HG02623 (cell line): ENCODE measurements around the gene CSDE1.
"Not testable (repeated sequence)": the region's sequence is repeated elsewhere in the genome, so short reads cannot be mapped to it uniquely, and the experiment has no call there.

Experiments
- ATAC-seq: cut with Tn5 transposase; IDR thresholded peaks from one replicate; pipeline ENCODE4 v1.9.1; 2021; ENCODE audit warnings: moderate library complexity; ENCODE audit not compliant: unreplicated experiment

The CSDE1 gene

GRCh38 chr1:114757455-114758255, at the start of gene CSDE1:
Gene CSDE1 (minus strand): TSS chr1:114757984. CDS start chr1:114739890, 18,094 bp downstream.
- ATAC-seq, result peak; percentile 77

GRCh38 chr1:114804449-114804848, 46.7 kb upstream of the CSDE1 start:
- ATAC-seq, result not testable (repeated sequence)

GRCh38 chr1:114803001-114803400, 45.2 kb upstream of the CSDE1 start:
- peak; percentile 68 for ATAC-seq

- no peak for ATAC-seq
Observed at GRCh38 chr1:114794038-114794437, 36.3 kb upstream of the CSDE1 start.

- ATAC-seq, result not testable (repeated sequence)
Observed at GRCh38 chr1:114790581-114790980, 32.8 kb upstream of the CSDE1 start.

GRCh38 chr1:114786440-114786839, 28.7 kb upstream of the CSDE1 start:
- not testable (repeated sequence) for ATAC-seq

GRCh38 chr1:114782476-114782875, 24.7 kb upstream of the CSDE1 start:
- no peak for ATAC-seq

GRCh38 chr1:114780344-114781226, 22.8 kb upstream of the CSDE1 start, which contains the start of gene SIKE1:
Gene SIKE1 (minus strand): TSS chr1:114780685. CDS start chr1:114780607, 78 bp downstream.
- peak; percentile 99 for ATAC-seq

- no peak for ATAC-seq
Observed at GRCh38 chr1:114779722-114780121, 21.9 kb upstream of the CSDE1 start.

- ATAC-seq, result not testable (repeated sequence)
Observed at GRCh38 chr1:114776726-114777125, 18.9 kb upstream of the CSDE1 start.

- no peak for ATAC-seq
Observed at GRCh38 chr1:114771992-114772391, 14.2 kb upstream of the CSDE1 start.

GRCh38 chr1:114770989-114771388, 13.2 kb upstream of the CSDE1 start:
- ATAC-seq, result no peak

- ATAC-seq, result no peak
Observed at GRCh38 chr1:114764689-114765088, 6.9 kb upstream of the CSDE1 start.

GRCh38 chr1:114758256-114758832, 560 bp upstream of the CSDE1 start:
- ATAC-seq, result no peak

- ATAC-seq, result no peak
Observed at GRCh38 chr1:114756949-114757454, 782 bp downstream of the CSDE1 start.

- peak; percentile 32 for ATAC-seq
Observed at GRCh38 chr1:114756009-114756892, 1.5 kb downstream of the CSDE1 start.

- ATAC-seq, result no peak
Observed at GRCh38 chr1:114755006-114755931, 2.5 kb downstream of the CSDE1 start.

- ATAC-seq, result not testable (repeated sequence)
Observed at GRCh38 chr1:114753702-114754101, 4.1 kb downstream of the CSDE1 start.

GRCh38 chr1:114753143-114753542, 4.6 kb downstream of the CSDE1 start:
- no peak for ATAC-seq
